Right forelimb (tissue), 1 donor: ENCODE results near the gene CEP162.
"Not testable (repeated sequence)": the region's sequence is repeated elsewhere in the genome, so short reads cannot be mapped to it uniquely, and the experiment has no call there.

Source experiments
- DNase-seq: peaks from one replicate; pipeline ENCODE4 v3.0.0-alpha.2; 2018

Gene CEP162

GRCh38 chr6:84228198-84228543 is 728 bp upstream of the CEP162 start:
- no peak for DNase-seq

GRCh38 chr6:84227044-84227433 is 404 bp downstream of the CEP162 start:
- DNase-seq, result no peak

- DNase-seq, result no peak
Observed at GRCh38 chr6:84224251-84224650, 3.2 kb downstream of the CEP162 start.

- DNase-seq, result not testable (repeated sequence)
Observed at GRCh38 chr6:84223608-84224007, 3.8 kb downstream of the CEP162 start.

GRCh38 chr6:84222426-84222825 is 5.0 kb downstream of the CEP162 start:
- no peak for DNase-seq

- no peak for DNase-seq
Observed at GRCh38 chr6:84220809-84221409, 6.5 kb downstream of the CEP162 start.

- DNase-seq, result no peak
Observed at GRCh38 chr6:84218091-84218490, 9.4 kb downstream of the CEP162 start.

- no peak for DNase-seq
Observed at GRCh38 chr6:84213217-84213616, 14.2 kb downstream of the CEP162 start.

GRCh38 chr6:84204011-84204410 is 23.4 kb downstream of the CEP162 start:
- no peak for DNase-seq

- not testable (repeated sequence) for DNase-seq
Observed at GRCh38 chr6:84199987-84200386, 27.5 kb downstream of the CEP162 start.

- no peak for DNase-seq
Observed at GRCh38 chr6:84197708-84198107, 29.7 kb downstream of the CEP162 start.

- no peak for DNase-seq
Observed at GRCh38 chr6:84193114-84193708, 34.2 kb downstream of the CEP162 start.

- no peak for DNase-seq
Observed at GRCh38 chr6:84191802-84192201, 35.6 kb downstream of the CEP162 start.

GRCh38 chr6:84189356-84189755 is 38.1 kb downstream of the CEP162 start:
- not testable (repeated sequence) for DNase-seq

GRCh38 chr6:84183430-84183829 is 44.0 kb downstream of the CEP162 start:
- no peak for DNase-seq

- DNase-seq, result no peak
Observed at GRCh38 chr6:84182001-84182400, 45.4 kb downstream of the CEP162 start.

GRCh38 chr6:84177241-84177640 is 50.2 kb downstream of the CEP162 start:
- no peak for DNase-seq

- DNase-seq, result no peak
Observed at GRCh38 chr6:84172574-84172973, 54.9 kb downstream of the CEP162 start.

GRCh38 chr6:84172080-84172479 is 55.4 kb downstream of the CEP162 start:
- DNase-seq, result no peak

- no peak for DNase-seq
Observed at GRCh38 chr6:84167457-84167856, 60.0 kb downstream of the CEP162 start.

- no peak for DNase-seq
Observed at GRCh38 chr6:84166395-84166794, 61.0 kb downstream of the CEP162 start.

GRCh38 chr6:84164328-84164727 is 63.1 kb downstream of the CEP162 start:
- not testable (repeated sequence) for DNase-seq

- no peak for DNase-seq
Observed at GRCh38 chr6:84161190-84161589, 66.3 kb downstream of the CEP162 start.

GRCh38 chr6:84156306-84156705 is 71.1 kb downstream of the CEP162 start:
- no peak for DNase-seq

GRCh38 chr6:84151669-84152068 is 75.8 kb downstream of the CEP162 start:
- DNase-seq, result no peak
